ENCODE results near the gene TRIM64. TPM values are rescaled to one million over a fixed set of nuclear protein-coding genes. Genes with fewer than 3 reads are reported as not detected.
"Not testable (repeated sequence)": the region's sequence is repeated elsewhere in the genome, so short reads cannot be mapped to it uniquely, and the experiment has no call there.

The TRIM64 gene, protein sequence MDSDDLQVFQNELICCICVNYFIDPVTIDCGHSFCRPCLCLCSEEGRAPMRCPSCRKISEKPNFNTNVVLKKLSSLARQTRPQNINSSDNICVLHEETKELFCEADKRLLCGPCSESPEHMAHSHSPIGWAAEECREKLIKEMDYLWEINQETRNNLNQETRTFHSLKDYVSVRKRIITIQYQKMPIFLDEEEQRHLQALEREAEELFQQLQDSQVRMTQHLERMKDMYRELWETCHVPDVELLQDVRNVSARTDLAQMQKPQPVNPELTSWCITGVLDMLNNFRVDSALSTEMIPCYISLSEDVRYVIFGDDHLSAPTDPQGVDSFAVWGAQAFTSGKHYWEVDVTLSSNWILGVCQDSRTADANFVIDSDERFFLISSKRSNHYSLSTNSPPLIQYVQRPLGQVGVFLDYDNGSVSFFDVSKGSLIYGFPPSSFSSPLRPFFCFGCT
- not detected for total RNA-seq

- not testable (repeated sequence) for H3K9me3 Mint-ChIP-seq; H3K36me3 Mint-ChIP-seq; H3K27ac Mint-ChIP-seq; DNase-seq (ENCODE audit: low spot score in 2 of 2); ATAC-seq
Observed at GRCh38 chr11:89965737-89966136, at the start of gene TRIM64. Gene TRIM64, plus strand, starts transcription at chr11:89966037. Its CDS starts 2,467 bp downstream, at chr11:89968504.

- no peaks in the 10 kb centered on the region for H3K36me3 Mint-ChIP-seq
- ATAC-seq (no peak), DNase-seq (ENCODE audit: low spot score in 2 of 2) (no peak)
- no peaks in the 10 kb centered on the region for H3K9me3 Mint-ChIP-seq
- H3K27ac Mint-ChIP-seq = no peak within 1 kb of the TSS
Observed at GRCh38 chr11:89922195-89922660, 43.6 kb upstream of the TRIM64 start, which contains the start of gene TRIM49D1. Gene TRIM49D1, minus strand, starts transcription at chr11:89922245. Its CDS starts 4,535 bp downstream, at chr11:89917710.

DNA sequence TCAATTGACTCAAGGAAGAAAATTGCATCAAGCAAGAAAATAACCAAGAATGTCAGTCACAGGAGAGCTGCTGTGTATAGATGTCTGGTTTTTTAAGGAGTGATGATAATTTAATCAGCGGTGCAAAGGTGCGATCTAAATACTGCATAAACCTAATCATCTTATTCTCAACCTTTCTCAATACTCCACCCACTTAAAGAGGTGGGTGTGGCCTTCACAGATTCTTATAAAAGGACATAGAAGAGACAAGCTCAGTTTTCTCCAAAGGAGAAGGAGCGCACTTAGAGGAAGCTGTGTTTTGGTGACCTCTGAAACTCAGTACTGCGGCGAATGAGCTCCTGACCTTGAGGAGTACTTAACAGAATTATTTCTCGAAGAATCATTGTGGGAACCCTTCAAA is 42.1 kb upstream of the TRIM64 start, which contains the start of gene TRIM49D2:
Gene TRIM49D2, plus strand, starts transcription at position 301 of the 400 bp plus-strand sequence. CDS start 2,698 bp downstream, outside the sequence.
- ATAC-seq; DNase-seq (ENCODE audit: low spot score in 2 of 2); H3K27ac Mint-ChIP-seq; H3K36me3 Mint-ChIP-seq; H3K9me3 Mint-ChIP-seq: not testable (repeated sequence)

DNA sequence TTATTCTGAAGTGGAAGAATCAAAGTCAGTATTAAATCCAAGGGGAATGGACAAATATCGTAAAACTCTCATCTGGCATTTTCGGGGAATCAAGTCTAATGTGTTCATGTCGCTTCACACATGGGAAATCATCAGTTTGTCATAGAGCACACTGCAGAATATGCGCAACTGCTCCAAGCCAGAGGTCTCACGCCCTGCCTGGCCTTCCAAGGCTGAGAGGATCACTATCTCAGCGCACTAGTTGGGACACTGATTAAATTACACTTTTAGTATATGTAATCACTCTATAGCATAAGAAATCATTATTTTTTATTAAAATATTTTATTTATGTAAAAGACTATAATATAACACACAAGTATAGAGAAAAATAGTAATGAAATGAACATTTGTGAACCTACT is 5.0 kb upstream of the TRIM64 start:
- not testable (repeated sequence) for DNase-seq (ENCODE audit: low spot score in 2 of 2); ATAC-seq; H3K9me3 Mint-ChIP-seq; H3K36me3 Mint-ChIP-seq; H3K27ac Mint-ChIP-seq

Other genes with a start within 250 kb of the TRIM64 start
- not detected for gene TRIM49, start 157.5 kb upstream of the TRIM64 start, total RNA-seq
- gene TRIM64B, start 87.5 kb upstream of the TRIM64 start, total RNA-seq = not detected
- gene TRIM49D1, start 43.8 kb upstream of the TRIM64 start, total RNA-seq = not detected
- not detected for gene TRIM49D2, start 42.0 kb upstream of the TRIM64 start, total RNA-seq
- not detected for gene TRIM49C, start 65.1 kb downstream of the TRIM64 start, total RNA-seq
- gene UBTFL1, start 119.9 kb downstream of the TRIM64 start, total RNA-seq = not detected
- gene NAALAD2, start 168.6 kb downstream of the TRIM64 start, total RNA-seq = not detected

Measured in activated naive CD4-positive, alpha-beta T cell treated with anti-CD3 and anti-CD28 coated beads, Interleukin-2, amount 50 U/mL, for 72 hours (primary cell).